ENCODE data around the gene MGMT. TPM values are rescaled to one million over a fixed set of nuclear protein-coding genes. Genes with fewer than 3 reads are reported as not detected.
A peak's percentile ranks its signal among the peaks of the same experiment; 100 is the strongest.

The MGMT gene
- total RNA-seq, 6 experiments from 2014 or later: 36.5 to 53.4 (median 42.3) TPM

DNA sequence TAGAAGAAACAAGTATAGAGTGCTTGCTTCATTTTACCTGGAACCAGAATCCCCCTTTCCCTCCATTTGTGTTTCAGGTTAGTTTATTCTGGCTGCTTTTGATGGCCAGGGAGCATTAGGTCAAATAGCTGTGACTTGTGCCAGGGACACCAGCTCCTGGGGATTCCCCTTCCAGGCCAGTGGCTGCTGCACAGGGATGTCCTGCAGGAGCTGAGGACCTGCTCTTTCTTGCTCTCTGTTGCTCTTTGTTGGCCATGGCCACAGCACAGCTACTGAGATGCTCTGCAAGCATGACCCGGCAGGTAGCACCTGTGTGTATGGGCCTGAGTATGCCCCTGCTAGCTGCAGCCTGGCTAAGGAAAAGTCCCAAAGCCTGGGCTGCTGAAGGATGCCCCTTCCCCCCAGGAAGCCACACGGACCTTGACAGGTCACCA, 288.1 kb downstream of the MGMT start:
- no peak for TF ChIP-seq POLR2A (IDR thresholded peaks at IDR 0.05)
- TF ChIP-seq, protein P1, sequence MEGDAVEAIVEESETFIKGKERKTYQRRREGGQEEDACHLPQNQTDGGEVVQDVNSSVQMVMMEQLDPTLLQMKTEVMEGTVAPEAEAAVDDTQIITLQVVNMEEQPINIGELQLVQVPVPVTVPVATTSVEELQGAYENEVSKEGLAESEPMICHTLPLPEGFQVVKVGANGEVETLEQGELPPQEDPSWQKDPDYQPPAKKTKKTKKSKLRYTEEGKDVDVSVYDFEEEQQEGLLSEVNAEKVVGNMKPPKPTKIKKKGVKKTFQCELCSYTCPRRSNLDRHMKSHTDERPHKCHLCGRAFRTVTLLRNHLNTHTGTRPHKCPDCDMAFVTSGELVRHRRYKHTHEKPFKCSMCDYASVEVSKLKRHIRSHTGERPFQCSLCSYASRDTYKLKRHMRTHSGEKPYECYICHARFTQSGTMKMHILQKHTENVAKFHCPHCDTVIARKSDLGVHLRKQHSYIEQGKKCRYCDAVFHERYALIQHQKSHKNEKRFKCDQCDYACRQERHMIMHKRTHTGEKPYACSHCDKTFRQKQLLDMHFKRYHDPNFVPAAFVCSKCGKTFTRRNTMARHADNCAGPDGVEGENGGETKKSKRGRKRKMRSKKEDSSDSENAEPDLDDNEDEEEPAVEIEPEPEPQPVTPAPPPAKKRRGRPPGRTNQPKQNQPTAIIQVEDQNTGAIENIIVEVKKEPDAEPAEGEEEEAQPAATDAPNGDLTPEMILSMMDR (IDR thresholded peaks at IDR 0.05): no peak
- 43% methylated on average over 1 of the region's 2 CpGs for WGBS (ENCODE audit: insufficient coverage, low coverage, low lambda C conversion rate, missing lambda C conversion rate)
- peak overlapping the region in 2 of 3 donors; percentile 56 to 57 for H3K27ac ChIP-seq
- no peaks in the 10 kb centered on the region for H3K9me3 ChIP-seq
- peaks cover 0 to 61% (median 26%) of the 10 kb centered on the region in 4 donors for H3K4me1 ChIP-seq
- DNase-seq: peak; percentile 65 to 83 (median 83)
- no peaks in the 10 kb centered on the region for H3K27me3 ChIP-seq
- H3K36me3 ChIP-seq: peaks cover 0 to 5% (median 0%) of the 10 kb centered on the region in 4 donors
- peak; percentile 85 to 88 (median 85) for ATAC-seq
- no peak overlapping the region for H3K4me3 ChIP-seq
- intact Hi-C loops (cut with DNase I): no loop called here

DNA sequence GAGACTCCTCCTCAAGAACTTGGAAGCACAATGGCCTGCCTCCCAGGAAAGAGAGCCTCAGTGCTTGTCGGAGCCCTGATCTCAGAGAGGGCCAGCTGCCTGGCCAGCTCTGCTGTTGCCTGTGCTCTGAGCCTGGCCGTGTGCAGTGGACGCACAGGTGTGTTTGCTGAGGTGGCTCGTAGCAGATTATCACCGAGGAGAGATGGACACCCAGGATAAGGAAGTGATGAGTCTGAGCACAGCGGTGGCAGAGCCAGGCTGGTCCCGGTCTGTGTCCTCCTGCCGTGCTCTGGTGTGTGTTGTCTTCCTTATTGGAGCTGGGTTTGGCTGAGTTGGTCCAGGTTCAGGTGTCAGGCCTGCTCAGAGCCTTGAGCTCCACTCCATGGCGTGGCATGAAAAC, 288.6 kb downstream of the MGMT start:
- WGBS (ENCODE audit: insufficient coverage, low coverage, low lambda C conversion rate, missing lambda C conversion rate): no CpG with 5 or more reads among the region's 9 CpGs
- Histone ChIP-seq H3K36me3 (peaks cover 0 to 5% (median 0%) of the 10 kb centered on the region in 4 donors), H3K27me3 (no peaks in the 10 kb centered on the region), H3K27ac (no peak overlapping the region), H3K4me1 (peaks cover 0 to 61% (median 26%) of the 10 kb centered on the region in 4 donors), H3K4me3 (no peak overlapping the region), H3K9me3 (no peaks in the 10 kb centered on the region)
- DNase-seq (peak; percentile 14 to 46 (median 32)), ATAC-seq (peak; percentile 2 to 5 (median 4))
- TF ChIP-seq POLR2A (IDR thresholded peaks at IDR 0.05): no peak
- TF ChIP-seq, protein P1 (IDR thresholded peaks at IDR 0.05): no peak
- intact Hi-C loops (cut with DNase I): no loop called here

DNA sequence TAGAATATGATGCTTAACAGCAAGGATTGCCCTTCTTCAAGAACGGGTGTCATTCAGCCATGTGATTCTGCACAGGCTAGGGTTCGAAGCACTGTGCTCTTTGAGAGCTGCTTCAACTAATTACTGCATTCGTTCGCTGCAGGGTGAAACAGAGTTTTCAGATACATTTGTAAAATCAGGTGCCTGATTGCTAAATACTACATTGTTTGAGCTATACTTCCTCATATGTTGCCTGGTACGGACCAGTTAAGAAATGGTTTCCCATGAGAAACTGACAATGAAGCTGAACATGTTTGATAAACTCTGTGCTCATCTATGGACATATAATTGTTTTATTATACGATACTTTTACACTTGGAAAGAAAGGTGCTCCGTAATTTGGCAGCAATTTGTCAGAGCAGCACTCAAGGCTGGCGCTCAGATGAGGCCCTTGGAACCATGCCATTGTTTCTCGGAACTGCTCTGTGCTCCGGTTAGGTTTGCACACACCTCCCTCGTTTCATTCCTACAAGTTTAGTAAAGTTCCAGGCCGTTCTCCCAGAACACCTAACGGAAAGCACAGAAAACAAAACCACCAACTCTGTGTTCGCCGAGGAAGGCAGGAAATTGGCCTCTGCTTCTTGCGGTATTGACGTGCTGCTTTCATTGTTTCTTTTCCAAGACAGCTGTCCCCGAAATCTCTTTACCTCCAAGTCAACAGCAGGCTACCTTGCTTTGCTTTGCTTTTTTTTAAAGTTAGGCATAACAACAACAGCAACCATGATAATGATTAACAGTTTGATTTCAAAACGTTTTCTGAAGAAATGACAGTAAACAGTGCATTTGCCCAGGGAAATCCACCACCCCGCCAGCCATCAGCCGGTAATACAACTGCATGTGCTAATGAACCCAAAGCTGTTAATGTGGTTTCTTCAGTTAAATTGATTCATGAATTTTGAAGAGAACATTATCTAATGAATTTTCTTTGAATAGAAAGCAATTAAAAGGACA, 290.2 kb downstream of the MGMT start:
- H3K27ac ChIP-seq: peak overlapping the region; percentile 68 to 83 (median 82)
- no peaks in the 10 kb centered on the region for H3K9me3 ChIP-seq
- peaks cover 0 to 61% (median 26%) of the 10 kb centered on the region in 4 donors for H3K4me1 ChIP-seq
- H3K27me3 ChIP-seq: no peaks in the 10 kb centered on the region
- ATAC-seq: peak; percentile 64 to 76 (median 66)
- WGBS (ENCODE audit: insufficient coverage, low coverage, low lambda C conversion rate, missing lambda C conversion rate): 28% methylated on average over 21 of the region's 21 CpGs
- H3K36me3 ChIP-seq: peaks cover 0 to 10% (median 0%) of the 10 kb centered on the region in 4 donors
- peak; percentile 15 for TF ChIP-seq POLR2A (IDR thresholded peaks at IDR 0.05)
- TF ChIP-seq, protein P1 (IDR thresholded peaks at IDR 0.05): no peak
- intact Hi-C loops (cut with DNase I): no loop called here
- DNase-seq: peak; percentile 53 to 82 (median 70)
- H3K4me3 ChIP-seq: peak overlapping the region; percentile 19 to 40 (median 28)

DNA sequence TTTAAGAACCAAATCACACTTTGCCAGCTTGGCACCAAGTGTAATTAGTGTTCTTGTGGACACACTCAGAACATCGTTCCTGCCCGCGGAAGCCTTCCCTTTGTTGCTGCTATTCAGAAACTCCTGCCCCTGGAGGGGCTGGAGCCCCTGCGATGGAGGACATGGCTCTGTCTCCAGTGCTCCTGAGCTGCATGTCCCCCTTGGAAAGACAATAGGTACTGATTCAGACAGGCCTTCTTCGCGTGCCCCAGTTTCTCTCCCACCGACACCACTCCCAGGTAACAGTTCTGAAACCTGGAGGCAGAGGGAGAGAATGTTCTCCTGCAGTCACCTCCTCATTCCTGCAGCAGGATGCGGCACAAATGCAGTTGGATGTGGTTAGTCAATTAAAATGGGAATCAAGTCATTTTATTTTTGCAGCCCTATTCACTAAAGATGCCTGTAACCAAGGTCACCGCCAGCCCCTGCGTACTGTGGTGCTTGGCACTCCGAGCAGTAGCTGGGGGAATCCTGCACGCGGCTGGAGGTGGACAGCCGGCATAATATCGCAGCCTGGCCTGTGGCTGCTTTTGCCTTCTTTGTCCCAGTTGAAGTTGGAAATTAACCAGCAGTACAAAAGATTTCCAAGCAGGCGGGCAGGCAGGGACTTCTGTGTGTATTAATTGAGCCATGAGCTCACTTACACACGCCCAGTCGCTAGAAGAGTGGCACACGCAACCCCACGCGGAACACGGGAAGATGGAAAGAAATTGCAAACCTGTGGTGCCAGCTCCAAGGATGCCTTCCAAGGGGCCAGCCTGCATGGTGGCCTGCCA, 291.4 kb downstream of the MGMT start:
- whole genome bisulfite sequencing (ENCODE audit: insufficient coverage, low coverage, low lambda C conversion rate, missing lambda C conversion rate): 66% methylated on average over 10 of the region's 22 CpGs
- intact Hi-C loops (cut with DNase I): no loop called here
- H3K27ac ChIP-seq: peak overlapping the region; percentile 68 to 83 (median 82)
- DNase-seq: peak; percentile 13 to 43 (median 35)
- peaks cover 0 to 10% (median 0%) of the 10 kb centered on the region in 4 donors for H3K36me3 ChIP-seq
- no peaks in the 10 kb centered on the region for H3K9me3 ChIP-seq
- no peak overlapping the region for H3K4me3 ChIP-seq
- H3K4me1 ChIP-seq: peaks cover 0 to 51% (median 23%) of the 10 kb centered on the region in 4 donors
- H3K27me3 ChIP-seq: no peaks in the 10 kb centered on the region
- no peak for TF ChIP-seq POLR2A (IDR thresholded peaks at IDR 0.05)
- TF ChIP-seq, protein P1 (IDR thresholded peaks at IDR 0.05): no peak
- ATAC-seq: no peak
